Measurements from ENCODE around the gene PPP1R12B.
"Not testable (repeated sequence)": the region's sequence is repeated elsewhere in the genome, so short reads cannot be mapped to it uniquely, and the experiment has no call there.

PPP1R12B gene

DNA sequence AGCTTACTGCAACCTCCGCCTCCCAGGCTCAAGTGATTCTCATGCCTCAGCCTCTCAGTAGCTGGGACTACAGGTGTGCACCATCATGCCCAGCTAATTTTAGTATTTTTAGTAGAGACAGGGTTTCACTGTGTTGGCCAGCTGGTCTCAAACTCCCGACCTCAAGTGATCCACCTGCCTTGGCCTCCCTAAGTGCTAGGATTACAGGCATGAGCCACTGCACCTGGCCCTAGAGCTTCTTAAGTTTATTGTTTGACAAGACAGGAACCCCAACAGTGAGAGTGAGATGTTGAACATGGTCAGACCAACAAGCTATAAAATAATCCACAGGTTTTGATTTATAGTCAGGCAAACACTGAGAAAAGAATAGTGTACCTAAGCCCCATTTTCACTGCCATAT lies 83.8 kb downstream of the PPP1R12B start:
- DNase-seq (ENCODE audit: low spot score); in situ Hi-C loops (cut with MboI; ENCODE audit: low pct_unique_long_range_greater_than_20kb, low sequenced_read_pairs, unreplicated experiment): not testable (repeated sequence)

DNA sequence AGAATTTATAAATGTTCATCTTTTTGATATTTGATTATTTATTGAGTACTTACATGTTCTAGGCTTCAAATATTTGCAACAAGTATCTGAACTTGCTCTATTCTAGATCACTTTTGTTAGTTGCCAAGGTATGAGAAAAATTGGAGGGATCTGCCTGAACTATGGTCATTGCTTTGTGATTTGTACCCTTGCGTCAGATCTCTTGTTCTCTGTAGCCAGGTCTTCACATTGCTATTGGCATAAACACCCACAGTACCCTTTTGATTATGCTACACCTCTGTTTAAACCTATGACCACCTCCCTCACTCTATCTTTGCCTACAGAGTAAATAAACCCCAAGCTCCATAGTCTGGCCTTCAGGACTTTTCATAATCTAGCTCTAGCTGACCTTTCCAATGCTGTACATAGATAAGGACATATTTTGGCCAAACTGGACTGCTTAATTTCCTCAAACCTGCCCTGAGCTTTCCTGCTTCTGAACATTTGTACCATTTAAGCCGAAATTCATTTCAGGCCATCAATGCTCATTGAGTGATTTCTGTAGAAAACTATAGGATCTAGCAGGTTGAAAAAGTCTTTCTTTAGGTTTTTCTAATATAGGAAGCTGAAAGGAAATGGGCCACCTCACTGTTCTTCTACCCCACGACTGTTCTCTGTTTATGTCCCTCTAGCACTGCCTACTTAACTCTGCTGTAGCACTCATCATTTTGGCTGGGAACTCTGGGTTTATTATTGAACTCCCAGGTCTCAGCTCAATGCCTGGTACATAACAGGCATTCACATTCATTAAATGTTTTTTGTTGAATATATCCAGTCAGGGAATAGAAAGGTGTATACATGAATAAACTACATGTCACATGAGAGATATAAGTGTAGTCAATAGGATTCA lies 84.9 kb downstream of the PPP1R12B start:
- in situ Hi-C loops (cut with MboI; ENCODE audit: low pct_unique_long_range_greater_than_20kb, low sequenced_read_pairs, unreplicated experiment): no loop called here
- TF ChIP-seq, protein P1, sequence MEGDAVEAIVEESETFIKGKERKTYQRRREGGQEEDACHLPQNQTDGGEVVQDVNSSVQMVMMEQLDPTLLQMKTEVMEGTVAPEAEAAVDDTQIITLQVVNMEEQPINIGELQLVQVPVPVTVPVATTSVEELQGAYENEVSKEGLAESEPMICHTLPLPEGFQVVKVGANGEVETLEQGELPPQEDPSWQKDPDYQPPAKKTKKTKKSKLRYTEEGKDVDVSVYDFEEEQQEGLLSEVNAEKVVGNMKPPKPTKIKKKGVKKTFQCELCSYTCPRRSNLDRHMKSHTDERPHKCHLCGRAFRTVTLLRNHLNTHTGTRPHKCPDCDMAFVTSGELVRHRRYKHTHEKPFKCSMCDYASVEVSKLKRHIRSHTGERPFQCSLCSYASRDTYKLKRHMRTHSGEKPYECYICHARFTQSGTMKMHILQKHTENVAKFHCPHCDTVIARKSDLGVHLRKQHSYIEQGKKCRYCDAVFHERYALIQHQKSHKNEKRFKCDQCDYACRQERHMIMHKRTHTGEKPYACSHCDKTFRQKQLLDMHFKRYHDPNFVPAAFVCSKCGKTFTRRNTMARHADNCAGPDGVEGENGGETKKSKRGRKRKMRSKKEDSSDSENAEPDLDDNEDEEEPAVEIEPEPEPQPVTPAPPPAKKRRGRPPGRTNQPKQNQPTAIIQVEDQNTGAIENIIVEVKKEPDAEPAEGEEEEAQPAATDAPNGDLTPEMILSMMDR (IDR thresholded peaks at IDR 0.05; ENCODE audit: extremely low read depth, insufficient read depth, missing control alignments): no peak
- no peak for DNase-seq (ENCODE audit: low spot score)

DNA sequence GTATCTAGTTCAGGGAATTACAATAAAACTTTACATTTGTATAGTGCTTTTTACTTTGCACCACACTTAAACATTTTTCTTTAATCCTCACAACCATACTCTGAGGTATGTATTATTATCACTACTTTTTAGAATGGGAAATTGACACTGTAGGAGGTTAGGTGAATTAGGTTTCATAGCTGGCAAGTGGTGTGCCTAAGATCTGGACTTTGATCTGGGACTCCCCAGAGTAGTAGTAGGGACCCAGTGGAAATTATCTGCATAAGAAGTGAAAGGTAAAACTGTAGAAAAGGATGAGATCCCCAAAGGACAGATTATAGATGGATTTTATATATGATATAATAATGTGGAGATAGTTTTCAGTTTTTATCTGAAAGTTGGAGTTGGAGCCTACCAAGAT lies 85.6 kb downstream of the PPP1R12B start:
- TF ChIP-seq, protein P1 (IDR thresholded peaks at IDR 0.05; ENCODE audit: extremely low read depth, insufficient read depth, missing control alignments): no peak
- in situ Hi-C loops (cut with MboI; ENCODE audit: low pct_unique_long_range_greater_than_20kb, low sequenced_read_pairs, unreplicated experiment): no loop called here
- no peak for DNase-seq (ENCODE audit: low spot score)

- no peak for DNase-seq (ENCODE audit: low spot score)
- TF ChIP-seq, protein P1 (IDR thresholded peaks at IDR 0.05; ENCODE audit: extremely low read depth, insufficient read depth, missing control alignments): no peak
- in situ Hi-C loops (cut with MboI; ENCODE audit: low pct_unique_long_range_greater_than_20kb, low sequenced_read_pairs, unreplicated experiment): no loop called here
Measured at GRCh38 chr1:202438393-202439174, 90.1 kb downstream of the PPP1R12B start.

- TF ChIP-seq, protein P1 (IDR thresholded peaks at IDR 0.05; ENCODE audit: extremely low read depth, insufficient read depth, missing control alignments): no peak
- in situ Hi-C loops (cut with MboI; ENCODE audit: low pct_unique_long_range_greater_than_20kb, low sequenced_read_pairs, unreplicated experiment): no loop called here
- DNase-seq (ENCODE audit: low spot score): no peak
Measured at GRCh38 chr1:202439308-202439707, 90.8 kb downstream of the PPP1R12B start.

DNA sequence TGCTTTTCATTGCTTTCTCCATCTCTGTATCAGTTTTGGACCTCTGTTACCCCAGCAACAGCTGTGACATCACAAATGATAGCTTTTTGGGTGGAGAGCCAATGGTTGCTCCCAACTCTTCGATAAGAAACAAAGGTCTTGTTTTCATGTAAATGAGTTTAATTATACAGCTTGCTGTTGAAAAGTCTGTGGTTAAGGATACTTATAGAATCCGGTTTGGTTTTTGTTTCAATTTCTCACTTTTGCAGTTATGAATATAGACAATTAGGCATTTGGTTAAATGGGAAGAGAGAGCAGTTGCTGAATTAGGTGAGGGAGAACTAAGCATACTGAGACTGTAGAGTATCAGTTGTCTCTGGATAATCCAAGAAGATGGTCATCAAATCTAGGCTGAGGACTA lies 99.6 kb downstream of the PPP1R12B start:
- DNase-seq (ENCODE audit: low spot score); in situ Hi-C loops (cut with MboI; ENCODE audit: low pct_unique_long_range_greater_than_20kb, low sequenced_read_pairs, unreplicated experiment): not testable (repeated sequence)

DNA sequence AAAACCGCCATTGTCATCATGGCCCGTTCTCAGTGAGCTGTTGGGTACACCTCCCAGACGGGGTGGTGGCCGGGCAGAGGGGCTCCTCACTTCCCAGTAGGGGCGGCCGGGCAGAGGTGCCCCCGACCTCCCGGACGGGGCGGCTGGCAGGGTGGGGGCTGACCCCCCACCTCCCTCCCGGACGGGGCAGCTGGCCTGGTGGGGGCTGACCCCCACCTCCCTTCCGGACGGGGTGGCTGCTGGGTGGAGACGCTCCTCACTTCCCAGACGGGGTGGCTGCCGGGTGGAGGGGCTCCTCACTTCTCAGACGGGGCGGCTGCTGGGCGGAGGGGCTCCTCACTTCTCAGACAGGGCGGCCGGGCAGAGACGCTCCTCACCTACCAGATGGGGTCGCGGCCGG lies 103.1 kb downstream of the PPP1R12B start:
- in situ Hi-C loops (cut with MboI; ENCODE audit: low pct_unique_long_range_greater_than_20kb, low sequenced_read_pairs, unreplicated experiment): loop anchor here (25.0 kb wide), 1 partner anchor 261 kb away; the partner anchor contains the start of gene SYT2
- not testable (repeated sequence) for DNase-seq (ENCODE audit: low spot score)

GRCh38 chr1:202452508-202452907 lies 104.0 kb downstream of the PPP1R12B start:
- TF ChIP-seq, protein P1 (IDR thresholded peaks at IDR 0.05; ENCODE audit: extremely low read depth, insufficient read depth, missing control alignments): no peak
- in situ Hi-C loops (cut with MboI; ENCODE audit: low pct_unique_long_range_greater_than_20kb, low sequenced_read_pairs, unreplicated experiment): loop anchor here (25.0 kb wide), 1 partner anchor 260 kb away; the partner anchor contains the start of gene SYT2
- DNase-seq (ENCODE audit: low spot score): no peak

GRCh38 chr1:202456372-202457169 lies 108.1 kb downstream of the PPP1R12B start:
- in situ Hi-C loops (cut with MboI; ENCODE audit: low pct_unique_long_range_greater_than_20kb, low sequenced_read_pairs, unreplicated experiment): loop anchor here (25.0 kb wide), 1 partner anchor 256 kb away; the partner anchor contains the start of gene SYT2
- not testable (repeated sequence) for DNase-seq (ENCODE audit: low spot score)

- in situ Hi-C loops (cut with MboI; ENCODE audit: low pct_unique_long_range_greater_than_20kb, low sequenced_read_pairs, unreplicated experiment): loop anchor here (25.0 kb wide), 1 partner anchor 254 kb away; the partner anchor contains the start of gene SYT2
- not testable (repeated sequence) for DNase-seq (ENCODE audit: low spot score)
Measured at GRCh38 chr1:202458651-202459050, 110.2 kb downstream of the PPP1R12B start.

Data from GM13977 (cell line).